ENCODE measurements around the gene PGAP3. TPM values are rescaled to one million over a fixed set of nuclear protein-coding genes. Genes with fewer than 3 reads are reported as not detected.

PGAP3 gene
- total RNA-seq, 1 donor from 2014 or later = 24.9 TPM

DNA sequence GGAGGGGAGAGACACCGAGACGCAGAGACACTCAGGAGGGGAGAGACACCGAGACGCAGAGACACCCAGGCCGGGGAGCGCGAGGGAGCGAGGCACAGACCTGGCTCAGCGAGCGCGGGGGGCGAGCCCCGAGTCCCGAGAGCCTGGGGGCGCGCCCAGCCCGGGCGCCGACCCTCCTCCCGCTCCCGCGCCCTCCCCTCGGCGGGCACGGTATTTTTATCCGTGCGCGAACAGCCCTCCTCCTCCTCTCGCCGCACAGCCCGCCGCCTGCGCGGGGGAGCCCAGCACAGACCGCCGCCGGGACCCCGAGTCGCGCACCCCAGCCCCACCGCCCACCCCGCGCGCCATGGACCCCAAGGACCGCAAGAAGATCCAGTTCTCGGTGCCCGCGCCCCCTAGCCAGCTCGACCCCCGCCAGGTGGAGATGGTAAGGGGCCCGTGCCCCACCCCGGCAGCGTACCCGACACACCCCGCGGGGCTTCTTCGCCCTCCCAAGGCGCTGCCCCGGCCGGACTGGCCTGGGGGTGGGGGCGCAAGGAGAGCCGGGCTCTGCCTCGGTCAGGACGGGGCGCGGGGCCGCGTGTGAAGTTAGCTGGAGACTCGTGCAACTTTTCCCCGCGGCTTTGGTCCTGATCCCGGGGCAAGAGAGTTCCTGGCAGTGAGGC, 60.7 kb downstream of the PGAP3 start:
- no peaks in the 10 kb centered on the region for H3K9me3 Mint-ChIP-seq (ENCODE audit: low read depth)
- TF ChIP-seq, protein P1, sequence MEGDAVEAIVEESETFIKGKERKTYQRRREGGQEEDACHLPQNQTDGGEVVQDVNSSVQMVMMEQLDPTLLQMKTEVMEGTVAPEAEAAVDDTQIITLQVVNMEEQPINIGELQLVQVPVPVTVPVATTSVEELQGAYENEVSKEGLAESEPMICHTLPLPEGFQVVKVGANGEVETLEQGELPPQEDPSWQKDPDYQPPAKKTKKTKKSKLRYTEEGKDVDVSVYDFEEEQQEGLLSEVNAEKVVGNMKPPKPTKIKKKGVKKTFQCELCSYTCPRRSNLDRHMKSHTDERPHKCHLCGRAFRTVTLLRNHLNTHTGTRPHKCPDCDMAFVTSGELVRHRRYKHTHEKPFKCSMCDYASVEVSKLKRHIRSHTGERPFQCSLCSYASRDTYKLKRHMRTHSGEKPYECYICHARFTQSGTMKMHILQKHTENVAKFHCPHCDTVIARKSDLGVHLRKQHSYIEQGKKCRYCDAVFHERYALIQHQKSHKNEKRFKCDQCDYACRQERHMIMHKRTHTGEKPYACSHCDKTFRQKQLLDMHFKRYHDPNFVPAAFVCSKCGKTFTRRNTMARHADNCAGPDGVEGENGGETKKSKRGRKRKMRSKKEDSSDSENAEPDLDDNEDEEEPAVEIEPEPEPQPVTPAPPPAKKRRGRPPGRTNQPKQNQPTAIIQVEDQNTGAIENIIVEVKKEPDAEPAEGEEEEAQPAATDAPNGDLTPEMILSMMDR (IDR thresholded peaks at IDR 0.05) = no peak
- DNase-seq (ENCODE audit: low spot score) = no peak
- H3K27ac Mint-ChIP-seq (ENCODE audit: unreplicated experiment) = no peak overlapping the region
- peaks cover 3% of the 10 kb centered on the region for H3K36me3 Mint-ChIP-seq (ENCODE audit: low read depth)
- H3K27me3 Mint-ChIP-seq (ENCODE audit: low read depth) = peaks cover 44% of the 10 kb centered on the region
- peaks cover 13% of the 10 kb centered on the region for H3K4me1 Mint-ChIP-seq (ENCODE audit: low read depth)
- peak overlapping the region; percentile 65 for H3K4me3 Mint-ChIP-seq (ENCODE audit: unreplicated experiment)

DNA sequence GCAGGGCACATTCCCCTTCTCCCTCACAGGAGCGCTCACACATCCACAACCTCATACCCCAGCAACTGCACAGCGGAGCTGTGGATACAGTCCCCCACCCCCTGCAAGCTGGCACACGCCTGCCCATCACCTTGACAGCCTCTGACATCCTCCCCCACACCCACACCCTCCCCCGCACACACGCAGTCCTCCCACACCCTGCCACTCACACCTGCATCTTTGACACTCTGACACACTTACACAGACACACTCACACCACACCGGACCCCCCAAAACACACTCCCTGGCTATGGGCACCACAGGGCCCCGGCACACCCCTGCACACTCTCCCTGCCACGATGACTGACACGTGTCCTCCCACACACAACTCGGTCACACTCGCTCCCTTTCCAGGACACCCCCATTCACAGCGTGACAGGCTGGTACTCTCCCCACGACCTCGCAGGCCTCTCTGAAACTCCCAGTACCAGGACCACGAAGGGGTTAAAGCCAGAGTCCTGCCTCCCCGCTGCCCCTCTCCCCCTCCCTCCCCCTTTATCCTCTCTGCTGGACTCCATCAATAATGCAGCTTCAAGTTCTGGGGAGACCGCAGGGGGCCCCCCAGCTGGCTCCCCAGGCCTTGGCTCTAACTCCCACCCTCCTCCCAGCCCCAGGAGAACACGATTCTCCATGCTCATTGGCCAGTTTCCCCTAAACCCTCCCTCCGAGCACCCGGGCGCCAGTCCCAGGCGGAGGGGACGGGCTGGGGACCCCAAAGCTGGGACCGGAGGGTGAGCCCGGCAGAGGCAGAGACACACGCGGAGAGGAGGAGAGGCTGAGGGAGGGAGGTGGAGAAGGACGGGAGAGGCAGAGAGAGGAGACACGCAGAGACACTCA, 61.4 kb downstream of the PGAP3 start, which contains the start of gene PPP1R1B:
Gene PPP1R1B, plus strand, starts transcription at position 782 of the 876 bp plus-strand sequence. CDS start 441 bp downstream, outside the sequence.
- peak within 1 kb of the TSS; percentile 65 for H3K4me3 Mint-ChIP-seq (ENCODE audit: unreplicated experiment)

DNA sequence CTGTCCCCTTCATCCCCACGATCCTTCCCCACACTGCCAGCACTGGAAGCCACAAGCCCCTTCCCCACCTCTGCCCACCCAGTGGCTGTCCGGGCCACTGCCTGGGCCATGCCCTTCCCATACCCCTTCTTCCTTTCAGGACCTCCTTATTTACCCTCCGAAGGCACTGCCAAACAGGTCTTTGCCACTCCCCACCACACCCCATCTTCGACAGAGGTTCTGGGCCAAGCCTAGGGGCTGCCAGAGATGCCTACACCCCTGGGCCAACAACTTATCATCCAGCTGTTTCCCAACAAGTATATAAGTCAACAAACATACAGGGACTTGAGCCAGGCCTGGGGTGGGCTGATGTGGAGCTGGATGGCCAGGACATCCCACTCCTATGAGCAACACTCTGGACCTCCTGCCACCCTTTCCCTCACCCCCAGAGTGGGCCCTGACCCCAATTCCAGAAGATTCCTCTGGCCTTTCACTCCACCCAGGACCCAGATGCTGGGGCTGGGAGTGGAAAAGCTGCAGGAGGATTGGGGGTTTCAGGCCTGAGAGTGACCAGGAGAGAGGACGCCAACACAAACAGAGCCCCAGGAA, 62.6 kb downstream of the PGAP3 start:
- no peak overlapping the region for H3K4me3 Mint-ChIP-seq (ENCODE audit: unreplicated experiment)

More for the DNA sequence above, 61.4 kb downstream of the PGAP3 start, which contains the start of gene PPP1R1B:
- Mint-ChIP-seq H3K27me3 (ENCODE audit: low read depth) (peaks cover 40% of the 10 kb centered on the region), H3K27ac (ENCODE audit: unreplicated experiment) (no peak within 1 kb of the TSS), H3K4me1 (ENCODE audit: low read depth) (peaks cover 17% of the 10 kb centered on the region), H3K9me3 (ENCODE audit: low read depth) (no peaks in the 10 kb centered on the region), H3K36me3 (ENCODE audit: low read depth) (peaks cover 3% of the 10 kb centered on the region)
- no peak for DNase-seq (ENCODE audit: low spot score)
- TF ChIP-seq, protein P1 (IDR thresholded peaks at IDR 0.05) = no peak

DNA sequence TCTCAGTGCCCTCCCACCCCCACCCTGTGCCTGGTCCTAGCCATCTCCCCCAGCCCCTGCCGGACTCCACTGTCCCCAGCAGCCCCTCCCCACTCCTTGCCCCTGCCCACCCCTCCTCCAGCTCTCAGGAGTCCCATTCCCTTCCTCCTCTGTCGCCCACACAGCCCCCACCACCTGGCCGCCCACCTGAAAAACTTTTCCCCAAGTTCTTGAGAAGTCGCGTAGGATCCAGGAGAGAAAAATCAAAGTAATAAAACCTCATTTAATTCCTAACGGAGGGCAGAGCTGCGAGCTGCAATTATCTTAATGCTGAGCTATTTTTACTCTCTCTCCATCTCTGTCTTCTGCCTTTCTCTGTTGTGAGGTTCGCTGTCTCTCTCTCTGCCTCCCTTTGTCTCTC, 63.5 kb downstream of the PGAP3 start:
- H3K9me3 Mint-ChIP-seq (ENCODE audit: low read depth) = no peaks in the 10 kb centered on the region
- no peak overlapping the region for H3K27ac Mint-ChIP-seq (ENCODE audit: unreplicated experiment)
- no peak for DNase-seq (ENCODE audit: low spot score)
- TF ChIP-seq, protein P1 (IDR thresholded peaks at IDR 0.05) = no peak
- H3K4me3 Mint-ChIP-seq (ENCODE audit: unreplicated experiment) = no peak overlapping the region
- H3K27me3 Mint-ChIP-seq (ENCODE audit: low read depth) = peaks cover 31% of the 10 kb centered on the region
- peaks cover 3% of the 10 kb centered on the region for H3K36me3 Mint-ChIP-seq (ENCODE audit: low read depth)
- peaks cover 17% of the 10 kb centered on the region for H3K4me1 Mint-ChIP-seq (ENCODE audit: low read depth)

More for the DNA sequence above, 62.6 kb downstream of the PGAP3 start:
- TF ChIP-seq, protein P1 (IDR thresholded peaks at IDR 0.05) = no peak
- Mint-ChIP-seq H3K27me3 (ENCODE audit: low read depth) (peaks cover 33% of the 10 kb centered on the region), H3K27ac (ENCODE audit: unreplicated experiment) (no peak overlapping the region), H3K9me3 (ENCODE audit: low read depth) (no peaks in the 10 kb centered on the region), H3K36me3 (ENCODE audit: low read depth) (peaks cover 3% of the 10 kb centered on the region), H3K4me1 (ENCODE audit: low read depth) (peaks cover 17% of the 10 kb centered on the region)
- DNase-seq (ENCODE audit: low spot score) = peak; percentile 36

Measured in chondrocyte (in vitro differentiated cells).